Psoas muscle (tissue), 8 donors: ENCODE data around the gene ELP1. TPM values are rescaled to one million over a fixed set of nuclear protein-coding genes. Genes with fewer than 3 reads are reported as not detected.

Experiments
- ATAC-seq, 4 donors: fragments of 200-7000 bp; cut with Tn5 transposase; one replicate each; pipeline ENCODE4 v1.9.1; 2020; ENCODE audit warnings: moderate library complexity in 3 of 4, mild to moderate bottlenecking in 2 of 4
- DNase-seq, 2 donors: peaks; one replicate each; pipeline ENCODE4 v3.0.0-alpha.2; 2020
- H3K27ac ChIP-seq: fragments of 200-600 bp; one replicate; pipeline ENCODE4 v1.8.0; 2022
- H3K27me3 ChIP-seq, 3 donors: fragments of 200-600 bp in 1 of 3; one replicate each; pipeline versions ENCODE4 v1.6.1 to v1.8.0; 2013 to 2022; ENCODE audit warnings: low read length in 2 of 3, mild to moderate bottlenecking in 2 of 3, moderate library complexity in 1 of 3; ENCODE audit not compliant: insufficient read depth in 3 of 3
- H3K36me3 ChIP-seq, 2 donors: fragments of 200-600 bp in 1 of 2; one replicate each; pipeline versions ENCODE4 v1.6.1 to v1.8.0; 2013 to 2022; ENCODE audit warnings: low read depth in 1 of 2, mild to moderate bottlenecking in 1 of 2, moderate library complexity in 1 of 2; ENCODE audit not compliant: insufficient read depth in 1 of 2
- H3K4me1 ChIP-seq: fragments of 200-600 bp; one replicate; pipeline ENCODE4 v1.8.0; 2022
- H3K4me3 ChIP-seq: fragments of 200-600 bp; one replicate; pipeline ENCODE4 v1.8.0; 2022; ENCODE audit warnings: mild to moderate bottlenecking
- H3K9me3 ChIP-seq: fragments of 200-600 bp; one replicate; pipeline ENCODE4 v1.8.0; 2022
- WGBS, 3 donors: extraction: QIAGEN DNeasy Blood & Tissue Kit; methylation state at CpG; one replicate each; pipeline versions ENCODE4 v1.1.6 to v1.1.7; 2013; 5-methylcytosine and 5-hydroxymethylcytosine counted together
- intact Hi-C, 2 donors: fragments of 100-400 bp; cut with DNase I; formaldehyde crosslinking; loops; one replicate each; pipeline versions ENCODE4 v1.11.0 to v1.14.2; 2022
- polyA plus RNA-seq, 3 donors: library from polyadenylated mRNA; stranded (reverse); fragments of 200-250 nt; gene quantifications; one replicate each; pipeline ENCODE4 v1.2.3, GENCODE V29; 2013
- total RNA-seq, 4 donors: library from RNA; stranded (reverse); fragmentation: NEBNext Ultra II Directional in 2 of 4; extraction: Animal tissue kit (Norgen Biotek cat#: 25700) in 2 of 4; gene quantifications; one replicate each; pipeline versions ENCODE4 v1.2.1 to v1.2.4, GENCODE V29; 2021 to 2023
- TF ChIP-seq, protein P1 (sequence below): fragments of 200-600 bp; IDR thresholded peaks from one replicate; pipeline ENCODE4 v1.8.0; 2022; ENCODE audit warnings: antibody characterized with exemption
- donor health status: healthy with polysubstance abuse.
- donor health status: DM: no; HTN: no; CAD: no; lungs with moderate emphysema.
- donor health status: Bipolar disorder and iron deficiency.
- donor health status: healthy.
- donor health status: DM: yes; HTN: yes; CAD: no.
- donor health status: DM: no; HTN: no; CAD: no.
- donor health status: DM: no; HTN: no; CAD: no.
- donor health status: DM: yes; HTN: yes; CAD: no.

Gene ELP1
- total and polyA plus RNA-seq, 7 donors, result 9.6 to 21.0 (median 16.8) TPM

DNA sequence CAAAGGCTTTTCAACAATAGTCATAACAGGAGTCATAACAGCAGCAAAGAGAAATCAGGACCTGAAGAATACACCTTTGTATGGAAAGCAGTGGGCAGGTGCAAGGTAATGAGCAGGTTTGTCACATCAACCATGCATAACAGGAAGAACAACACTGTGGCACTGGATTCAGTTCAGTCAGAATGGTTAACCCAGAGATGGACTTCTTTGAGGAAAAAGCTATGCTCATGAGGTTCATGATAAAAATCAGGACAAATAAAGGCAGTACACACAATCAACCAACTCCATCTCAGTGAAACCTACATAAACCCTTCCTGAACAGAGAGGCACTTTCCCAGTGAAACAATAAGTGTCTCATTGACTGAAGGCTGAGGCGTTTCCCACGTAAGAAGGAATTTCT is 27.2 kb upstream of the ELP1 start:
- H3K27me3 ChIP-seq, result no peaks in the 10 kb centered on the region
- peaks cover 4 to 41% of the 10 kb centered on the region in 2 donors for H3K36me3 ChIP-seq
- WGBS, 3 donors, result 95 to 97% (median 95%) methylated on average over 2 of the region's 2 CpGs
- DNase-seq, result no peak
- no peak for ATAC-seq
- intact Hi-C loops, result no loop called here
- H3K9me3 ChIP-seq, result no peaks in the 10 kb centered on the region
- TF ChIP-seq, protein P1, sequence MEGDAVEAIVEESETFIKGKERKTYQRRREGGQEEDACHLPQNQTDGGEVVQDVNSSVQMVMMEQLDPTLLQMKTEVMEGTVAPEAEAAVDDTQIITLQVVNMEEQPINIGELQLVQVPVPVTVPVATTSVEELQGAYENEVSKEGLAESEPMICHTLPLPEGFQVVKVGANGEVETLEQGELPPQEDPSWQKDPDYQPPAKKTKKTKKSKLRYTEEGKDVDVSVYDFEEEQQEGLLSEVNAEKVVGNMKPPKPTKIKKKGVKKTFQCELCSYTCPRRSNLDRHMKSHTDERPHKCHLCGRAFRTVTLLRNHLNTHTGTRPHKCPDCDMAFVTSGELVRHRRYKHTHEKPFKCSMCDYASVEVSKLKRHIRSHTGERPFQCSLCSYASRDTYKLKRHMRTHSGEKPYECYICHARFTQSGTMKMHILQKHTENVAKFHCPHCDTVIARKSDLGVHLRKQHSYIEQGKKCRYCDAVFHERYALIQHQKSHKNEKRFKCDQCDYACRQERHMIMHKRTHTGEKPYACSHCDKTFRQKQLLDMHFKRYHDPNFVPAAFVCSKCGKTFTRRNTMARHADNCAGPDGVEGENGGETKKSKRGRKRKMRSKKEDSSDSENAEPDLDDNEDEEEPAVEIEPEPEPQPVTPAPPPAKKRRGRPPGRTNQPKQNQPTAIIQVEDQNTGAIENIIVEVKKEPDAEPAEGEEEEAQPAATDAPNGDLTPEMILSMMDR, result no peak
- no peak overlapping the region for H3K4me3 ChIP-seq
- H3K27ac ChIP-seq, result no peak overlapping the region
- H3K4me1 ChIP-seq, result no peaks in the 10 kb centered on the region

GRCh38 chr9:108960331-108960730 is 26.4 kb upstream of the ELP1 start:
- Histone ChIP-seq H3K9me3 (no peaks in the 10 kb centered on the region), H3K27ac (no peak overlapping the region), H3K4me3 (no peak overlapping the region), H3K27me3 (no peaks in the 10 kb centered on the region), H3K4me1 (no peaks in the 10 kb centered on the region), H3K36me3 (peaks cover 4 to 34% of the 10 kb centered on the region in 2 donors)
- intact Hi-C loops, result no loop called here
- ATAC-seq (no peak), DNase-seq (no peak)
- TF ChIP-seq, protein P1, result no peak
- 75 to 79% (median 76%) methylated on average over 6 of the region's 6 CpGs for WGBS, 3 donors

GRCh38 chr9:108956631-108957026 is 22.7 kb upstream of the ELP1 start:
- peaks cover 8% of the 10 kb centered on the region for H3K4me1 ChIP-seq
- no peak overlapping the region for H3K4me3 ChIP-seq
- no peaks in the 10 kb centered on the region for H3K9me3 ChIP-seq
- peaks cover 4 to 21% of the 10 kb centered on the region in 2 donors for H3K36me3 ChIP-seq
- TF ChIP-seq, protein P1, result no peak
- no peaks in the 10 kb centered on the region for H3K27me3 ChIP-seq
- ATAC-seq (no peak), DNase-seq (no peak)
- intact Hi-C loops, result no loop called here
- H3K27ac ChIP-seq, result no peak overlapping the region

DNA sequence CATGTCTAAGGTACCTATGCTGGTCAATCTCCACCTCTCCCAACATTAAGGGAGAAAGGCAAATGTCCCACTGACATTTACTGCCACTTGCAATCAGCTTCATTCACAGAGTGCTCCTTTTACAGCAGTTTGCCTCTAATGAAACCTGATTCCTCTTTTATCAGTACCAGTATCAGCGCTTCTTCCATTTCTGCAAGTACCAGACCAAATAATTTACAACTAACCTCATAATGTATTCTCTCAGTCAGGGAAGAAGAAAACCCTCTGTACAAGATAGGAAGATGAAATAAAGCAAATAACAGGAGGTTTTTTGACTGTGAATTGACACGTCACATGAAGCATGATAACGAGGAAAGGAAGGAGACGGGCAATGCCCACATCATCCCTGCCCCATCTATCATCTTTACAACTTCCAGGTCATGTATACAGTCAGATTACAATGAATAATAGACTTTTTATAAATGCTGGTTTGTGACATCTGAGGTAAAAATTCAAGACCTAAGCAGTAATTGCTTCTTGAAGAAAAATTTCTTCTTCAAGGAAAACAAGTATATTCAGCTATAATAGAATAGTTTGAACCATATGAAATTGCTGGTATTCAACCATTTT is 22.2 kb upstream of the ELP1 start:
- no peaks in the 10 kb centered on the region for H3K27me3 ChIP-seq
- H3K4me1 ChIP-seq, result peaks cover 8% of the 10 kb centered on the region
- intact Hi-C loops, result no loop called here
- H3K27ac ChIP-seq, result no peak overlapping the region
- ATAC-seq (no peak), DNase-seq (no peak)
- 88 to 90% (median 90%) methylated on average over 4 of the region's 4 CpGs for WGBS, 3 donors
- no peak overlapping the region for H3K4me3 ChIP-seq
- TF ChIP-seq, protein P1, result no peak
- peaks cover 3 to 20% of the 10 kb centered on the region in 2 donors for H3K36me3 ChIP-seq
- H3K9me3 ChIP-seq, result no peaks in the 10 kb centered on the region

- intact Hi-C loops, result no loop called here
- Histone ChIP-seq H3K27me3 (no peaks in the 10 kb centered on the region), H3K27ac (no peak overlapping the region), H3K9me3 (no peaks in the 10 kb centered on the region), H3K4me3 (no peak overlapping the region), H3K4me1 (peaks cover 8% of the 10 kb centered on the region), H3K36me3 (peaks cover 0 to 13% of the 10 kb centered on the region in 2 donors)
- peak in 1 of 4 donors; percentile 71 for ATAC-seq
- WGBS, 3 donors, result 1 to 5% (median 1%) methylated on average over 3 of the region's 3 CpGs
- TF ChIP-seq, protein P1, result peak; percentile 62
- DNase-seq, result no peak
These were observed 20.2 kb upstream of the ELP1 start for GRCh38 chr9:108953983-108954574.
